HepG2 (cell line): ENCODE data around the gene TMEM256. TPM values are rescaled to one million over a fixed set of nuclear protein-coding genes. Genes with fewer than 3 reads are reported as not detected.
A peak's percentile ranks its signal among the peaks of the same experiment; 100 is the strongest.

Experiments
- ATM ChIP-seq: fragments of 450-650 bp; IDR thresholded peaks from 2 replicates; pipeline ENCODE4 v1.7.1; 2017; ENCODE audit warnings: mild to moderate bottlenecking, borderline replicate concordance
- CEBPG ChIP-seq: IDR thresholded peaks from 2 replicates; pipeline ENCODE4 v1.6.1; 2016
- DMAP1 ChIP-seq: IDR thresholded peaks from 2 replicates; pipeline ENCODE4 v1.6.1; 2016
- KLF15 ChIP-seq: sonication (generic); formaldehyde crosslinking; IDR thresholded peaks from 2 replicates; pipeline ENCODE4 v1.8.1; 2023; ENCODE audit warnings: borderline replicate concordance, mild to moderate bottlenecking, inconsistent platforms, missing genetic modification reagents, mixed read lengths
- MBD4 ChIP-seq: IDR thresholded peaks from 2 replicates; pipeline ENCODE4 v1.6.1; 2012; ENCODE audit warnings: low read length, inconsistent platforms, borderline replicate concordance
- MEF2D ChIP-seq: sonication (generic); formaldehyde crosslinking; IDR thresholded peaks from 2 replicates; pipeline ENCODE4 v1.5.1; 2020; ENCODE audit warnings: mild to moderate bottlenecking, missing genetic modification reagents
- RBM22 ChIP-seq: fragments of 200-400 bp; formaldehyde crosslinking; optimal IDR thresholded peaks from 2 replicates; pipeline ENCODE3; 2017; ENCODE audit warnings: mild to moderate bottlenecking, low read length, moderate library complexity
- SMAD1 ChIP-seq: sonication (generic); formaldehyde crosslinking; IDR thresholded peaks from 2 replicates; pipeline ENCODE4 v1.4.0; 2020; ENCODE audit warnings: missing genetic modification reagents, low read depth, mild to moderate bottlenecking, borderline replicate concordance
- SP4 ChIP-seq: sonication (generic); formaldehyde crosslinking; IDR thresholded peaks from 2 replicates; pipeline ENCODE4 v1.8.1; 2023; ENCODE audit warnings: mild to moderate bottlenecking, missing genetic modification reagents
- TSC22D2 ChIP-seq: sonication (generic); formaldehyde crosslinking; IDR thresholded peaks from 2 replicates; pipeline ENCODE4 v1.5.1; 2020; ENCODE audit warnings: missing genetic modification reagents, mild to moderate bottlenecking, borderline replicate concordance
- ZFP36L1 ChIP-seq: sonication (generic); formaldehyde crosslinking; IDR thresholded peaks from 2 replicates; pipeline ENCODE4 v1.8.0; 2022; ENCODE audit warnings: mild to moderate bottlenecking, missing genetic modification reagents, moderate library complexity
- ZFP36L2 ChIP-seq: sonication (generic); formaldehyde crosslinking; IDR thresholded peaks from 2 replicates; pipeline ENCODE4 v1.4.0; 2020; ENCODE audit warnings: missing genetic modification reagents
- ZNF709 ChIP-seq: sonication (generic); formaldehyde crosslinking; IDR thresholded peaks from 2 replicates; pipeline ENCODE4 v1.5.0; 2020; ENCODE audit warnings: mild to moderate bottlenecking, missing genetic modification reagents
- ZNF749 ChIP-seq: sonication (generic); formaldehyde crosslinking; IDR thresholded peaks from 2 replicates; pipeline ENCODE4 v1.8.0; 2022; ENCODE audit warnings: mild to moderate bottlenecking, missing genetic modification reagents, moderate library complexity, borderline replicate concordance
- ZNF761 ChIP-seq: sonication (generic); formaldehyde crosslinking; conservative IDR thresholded peaks from 2 replicates; pipeline ENCODE4 v1.4.0; 2020; ENCODE audit warnings: mild to moderate bottlenecking, missing genetic modification reagents
- polyA plus RNA-seq, 8 experiments: library from polyadenylated mRNA; depleted of rRNA in 3 of 8; stranded (reverse) in 7 of 8; unstranded in 1 of 8; fragments of >200 nt; fragmentation: Illumina TruSeq in 4 of 8; extraction: Trizol in 4 of 8; gene quantifications; 2 replicates each; pipeline versions ENCODE4 v1.2.1 to v1.2.3, GENCODE V29; 2011 to 2016; ENCODE audit warnings: low read depth in 4 of 8, missing spikeins in 1 of 8, mixed read lengths in 1 of 8; ENCODE audit not compliant: insufficient read depth in 1 of 8
- total RNA-seq, 5 experiments: library from RNA; depleted of rRNA; stranded (reverse); fragments of >200 nt; fragmentation: Illumina TruSeq; extraction: Trizol; gene quantifications; 2 replicates each; pipeline ENCODE4 v1.2.3, GENCODE V29; 2016; ENCODE audit warnings: low read depth in 1 of 5
- TF ChIP-seq, protein P1 (sequence below): sonication (generic); formaldehyde crosslinking; IDR thresholded peaks from 2 replicates; pipeline ENCODE4 v1.5.0; 2020; ENCODE audit warnings: missing genetic modification reagents, mild to moderate bottlenecking, borderline replicate concordance
- TF ChIP-seq, protein P2 (sequence below), 2 experiments: fragments of 450-650 bp in 1 of 2; sonication (generic) in 1 of 2; formaldehyde crosslinking in 1 of 2; IDR thresholded peaks; 2 replicates each; pipeline versions ENCODE4 v1.6.1 to v1.8.0; 2016 to 2022; ENCODE audit warnings: antibody characterized with exemption in 1 of 2, mild to moderate bottlenecking in 1 of 2, missing genetic modification reagents in 1 of 2

Gene TMEM256
- total and polyA plus RNA-seq, 2 of the 13 experiments (the other 11 are each of a cell fraction or from before 2014, with no cell fraction given), result 231 to 252 TPM

DNA sequence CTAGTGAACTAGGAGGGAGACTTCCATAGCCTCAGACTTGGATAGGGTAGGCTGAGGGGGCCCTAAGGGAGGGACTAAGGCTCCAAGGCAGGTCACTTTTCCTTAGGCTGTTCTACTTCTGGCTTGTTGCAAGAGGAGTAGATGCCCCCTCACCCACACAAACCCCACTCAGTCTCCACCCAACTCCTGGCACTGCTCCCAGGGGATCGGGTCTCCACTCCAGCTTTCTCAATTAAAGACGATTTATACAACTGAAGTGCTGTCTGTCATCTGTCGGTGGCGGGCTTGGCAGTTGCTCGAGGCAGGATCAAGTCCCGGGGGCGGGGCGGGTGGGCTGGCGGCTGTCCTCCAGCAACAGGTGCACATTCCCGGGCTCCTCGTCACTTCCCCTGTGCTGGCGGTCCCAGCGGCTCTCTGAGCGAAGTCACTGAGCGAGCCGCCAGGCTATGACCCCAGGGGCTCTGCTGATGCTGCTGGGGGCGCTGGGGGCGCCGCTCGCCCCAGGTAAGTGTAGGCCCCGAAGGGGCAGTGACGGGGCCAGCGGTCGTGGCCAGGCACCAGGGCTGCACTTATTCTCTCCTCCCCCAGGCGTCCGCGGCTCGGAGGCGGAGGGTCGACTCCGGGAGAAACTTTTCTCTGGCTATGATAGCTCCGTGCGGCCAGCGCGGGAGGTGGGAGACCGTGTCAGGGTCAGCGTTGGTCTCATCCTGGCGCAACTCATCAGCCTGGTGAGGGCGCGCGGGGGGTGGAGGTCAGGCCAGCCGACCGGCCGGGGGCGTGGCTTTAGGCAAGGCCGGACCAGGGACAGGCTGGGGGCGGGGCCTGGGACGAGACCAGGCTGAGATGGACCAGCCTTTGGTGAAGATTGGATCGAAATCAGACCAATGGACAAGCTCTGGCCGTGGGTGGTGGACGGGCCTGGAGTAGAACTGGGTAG, 41.1 kb upstream of the TMEM256 start, which contains the start of gene CHRNB1 (continued):
- TF ChIP-seq ZFP36L2 (CRISPR knock-in tag), result no peak
- no peak for TF ChIP-seq SMAD1 (CRISPR knock-in tag)
- TF ChIP-seq ATM, result no peak
- TF ChIP-seq ZFP36L1 (CRISPR knock-in tag), result no peak; the same call in 1 of the 2 replicates
- no peak for TF ChIP-seq MBD4
- no peak for TF ChIP-seq TSC22D2 (CRISPR knock-in tag)
- peak; percentile 38; the same call in 1 of the 2 replicates for TF ChIP-seq ZNF709 (CRISPR knock-in tag)
- TF ChIP-seq KLF15, result no peak
- peak; percentile 84 for TF ChIP-seq SP4 (CRISPR knock-in tag)
- TF ChIP-seq RBM22, result no peak
- no peak for TF ChIP-seq MEF2D (CRISPR knock-in tag)
- TF ChIP-seq DMAP1 (CRISPR knock-in tag), result no peak; the same call in 1 of the 2 replicates
- TF ChIP-seq ZNF749 (CRISPR knock-in tag), result 0 out of 2 replicates have a peak, but pooled peaks have one; percentile 49
- TF ChIP-seq, protein P1, sequence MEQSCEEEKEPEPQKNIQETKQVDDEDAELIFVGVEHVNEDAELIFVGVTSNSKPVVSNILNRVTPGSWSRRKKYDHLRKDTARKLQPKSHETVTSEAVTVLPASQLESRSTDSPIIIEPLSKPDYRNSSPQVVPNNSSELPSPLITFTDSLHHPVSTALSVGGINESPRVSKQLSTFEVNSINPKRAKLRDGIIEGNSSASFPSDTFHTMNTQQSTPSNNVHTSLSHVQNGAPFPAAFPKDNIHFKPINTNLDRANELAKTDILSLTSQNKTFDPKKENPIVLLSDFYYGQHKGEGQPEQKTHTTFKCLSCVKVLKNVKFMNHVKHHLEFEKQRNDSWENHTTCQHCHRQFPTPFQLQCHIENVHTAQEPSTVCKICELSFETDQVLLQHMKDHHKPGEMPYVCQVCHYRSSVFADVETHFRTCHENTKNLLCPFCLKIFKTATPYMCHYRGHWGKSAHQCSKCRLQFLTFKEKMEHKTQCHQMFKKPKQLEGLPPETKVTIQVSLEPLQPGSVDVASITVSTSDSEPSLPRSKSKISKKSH (CRISPR knock-in tag), result no peak
- peak; percentile 54; the same call in 1 of the 2 replicates for TF ChIP-seq CEBPG (CRISPR knock-in tag)
- TF ChIP-seq ZNF761, result peak; percentile 81
- TF ChIP-seq, protein P2, sequence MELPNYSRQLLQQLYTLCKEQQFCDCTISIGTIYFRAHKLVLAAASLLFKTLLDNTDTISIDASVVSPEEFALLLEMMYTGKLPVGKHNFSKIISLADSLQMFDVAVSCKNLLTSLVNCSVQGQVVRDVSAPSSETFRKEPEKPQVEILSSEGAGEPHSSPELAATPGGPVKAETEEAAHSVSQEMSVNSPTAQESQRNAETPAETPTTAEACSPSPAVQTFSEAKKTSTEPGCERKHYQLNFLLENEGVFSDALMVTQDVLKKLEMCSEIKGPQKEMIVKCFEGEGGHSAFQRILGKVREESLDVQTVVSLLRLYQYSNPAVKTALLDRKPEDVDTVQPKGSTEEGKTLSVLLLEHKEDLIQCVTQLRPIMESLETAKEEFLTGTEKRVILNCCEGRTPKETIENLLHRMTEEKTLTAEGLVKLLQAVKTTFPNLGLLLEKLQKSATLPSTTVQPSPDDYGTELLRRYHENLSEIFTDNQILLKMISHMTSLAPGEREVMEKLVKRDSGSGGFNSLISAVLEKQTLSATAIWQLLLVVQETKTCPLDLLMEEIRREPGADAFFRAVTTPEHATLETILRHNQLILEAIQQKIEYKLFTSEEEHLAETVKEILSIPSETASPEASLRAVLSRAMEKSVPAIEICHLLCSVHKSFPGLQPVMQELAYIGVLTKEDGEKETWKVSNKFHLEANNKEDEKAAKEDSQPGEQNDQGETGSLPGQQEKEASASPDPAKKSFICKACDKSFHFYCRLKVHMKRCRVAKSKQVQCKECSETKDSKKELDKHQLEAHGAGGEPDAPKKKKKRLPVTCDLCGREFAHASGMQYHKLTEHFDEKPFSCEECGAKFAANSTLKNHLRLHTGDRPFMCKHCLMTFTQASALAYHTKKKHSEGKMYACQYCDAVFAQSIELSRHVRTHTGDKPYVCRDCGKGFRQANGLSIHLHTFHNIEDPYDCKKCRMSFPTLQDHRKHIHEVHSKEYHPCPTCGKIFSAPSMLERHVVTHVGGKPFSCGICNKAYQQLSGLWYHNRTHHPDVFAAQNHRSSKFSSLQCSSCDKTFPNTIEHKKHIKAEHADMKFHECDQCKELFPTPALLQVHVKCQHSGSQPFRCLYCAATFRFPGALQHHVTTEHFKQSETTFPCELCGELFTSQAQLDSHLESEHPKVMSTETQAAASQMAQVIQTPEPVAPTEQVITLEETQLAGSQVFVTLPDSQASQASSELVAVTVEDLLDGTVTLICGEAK (IDR thresholded peaks at IDR 0.05), result no peak
- TF ChIP-seq, protein P2 (CRISPR knock-in tag; IDR thresholded peaks at IDR 0.05), result 0 out of 2 replicates have a peak, but pooled peaks have one; percentile 18
